Endothelial cell of umbilical vein (primary cell): ENCODE data around the gene KRTAP4-4. TPM values are rescaled to one million over a fixed set of nuclear protein-coding genes. Genes with fewer than 3 reads are reported as not detected.
"Not testable (repeated sequence)": the region's sequence is repeated elsewhere in the genome, so short reads cannot be mapped to it uniquely, and the experiment has no call there.

Experiments used
- BruUV-seq: library from RNA; stranded (reverse); fragments of 400-500 nt; replicated peaks from 2 replicates; lab custom pipeline; 2021; lab: Mats Ljungman, UMichigan
- CTCF ChIA-PET: fragments of 300-600, 350-600 bp; sonication (Branson Sonifier 250); formaldehyde crosslinking; loops from one replicate; lab custom pipeline; 2021; ENCODE audit warnings: antibody characterized with exemption, inconsistent platforms; lab: Charles Lee
- POLR2A ChIA-PET: fragments of 300-600, 350-600 bp; sonication (Branson Sonifier 250); formaldehyde crosslinking; loops from one replicate; lab custom pipeline; 2021; ENCODE audit warnings: antibody characterized with exemption, inconsistent platforms; lab: Charles Lee
- DNase-seq: peaks from one replicate; pipeline ENCODE4 v3.0.0-alpha.2; 2011; ENCODE audit warnings: low read depth, low spot score
- FAIRE-seq: peaks from 2 replicates; lab custom pipeline; 2011; peaks lifted over from hg19 to GRCh38; lab: Jason Lieb, UNC
- H2AFZ ChIP-seq: 2 replicates; pipeline ENCODE4 v1.6.0; 2012; ENCODE audit warnings: low read depth, low read length, control low read depth, inconsistent platforms
- H3K27ac ChIP-seq: 2 replicates; pipeline ENCODE4 v1.5.1; 2011; ENCODE audit warnings: low read depth, mild to moderate bottlenecking, control low read depth, low read length, moderate library complexity; ENCODE audit not compliant: insufficient read depth
- H3K27me3 ChIP-seq, 2 experiments: 2 replicates each; pipeline versions ENCODE4 v1.6.0 to v1.6.1; 2011; ENCODE audit warnings: low read length in 2 of 2, mixed read lengths in 1 of 2; ENCODE audit not compliant: control insufficient read depth in 2 of 2, insufficient read depth in 2 of 2
- H3K36me3 ChIP-seq, 2 experiments: 2 replicates in 1 of 2; 3 replicates in 1 of 2; pipeline ENCODE4 v1.5.1; 2011; ENCODE audit warnings: low read length in 2 of 2, mild to moderate bottlenecking in 1 of 2, moderate library complexity in 1 of 2; ENCODE audit not compliant: control insufficient read depth in 2 of 2, insufficient read depth in 2 of 2; ENCODE audit errors: extremely low read depth in 1 of 2
- H3K4me1 ChIP-seq: 3 replicates; pipeline ENCODE4 v1.5.1; 2011; ENCODE audit warnings: mild to moderate bottlenecking, low read length; ENCODE audit not compliant: control insufficient read depth, insufficient read depth; ENCODE audit errors: extremely low read depth
- H3K4me2 ChIP-seq: 2 replicates; pipeline ENCODE4 v1.6.1; 2011; ENCODE audit warnings: low read length, control low read depth, mixed read lengths; ENCODE audit not compliant: insufficient read depth
- H3K4me3 ChIP-seq, 3 experiments: fragments of 200-600 bp in 1 of 3; sonication (generic), shearing (Covaris generic) in 1 of 3; replicated peaks in 1 of 3; 2 replicates each; pipeline ENCODE4 v1.5.1; 2011 to 2016; ENCODE audit warnings: control low read depth in 3 of 3, low read length in 3 of 3, mild to moderate bottlenecking in 2 of 3, inconsistent platforms in 1 of 3, low read depth in 1 of 3, moderate library complexity in 1 of 3; ENCODE audit not compliant: insufficient read depth in 1 of 3
- H3K79me2 ChIP-seq: 2 replicates; pipeline ENCODE4 v1.6.0; 2012; ENCODE audit warnings: low read length, inconsistent platforms; ENCODE audit not compliant: control insufficient read depth, insufficient read depth
- H3K9ac ChIP-seq: replicated peaks from 2 replicates; pipeline ENCODE3; 2011; ENCODE audit warnings: low read length, control low read depth; ENCODE audit not compliant: insufficient read depth; ENCODE audit errors: extremely low read depth
- H3K9me1 ChIP-seq: replicated peaks from 3 replicates; pipeline ENCODE4 v1.6.0; 2011; ENCODE audit warnings: mild to moderate bottlenecking, low read length; ENCODE audit not compliant: control insufficient read depth, insufficient read depth; ENCODE audit errors: extremely low read depth
- H3K9me3 ChIP-seq: replicated peaks from 2 replicates; pipeline ENCODE4 v1.5.1; 2012; ENCODE audit warnings: low read length, inconsistent platforms; ENCODE audit not compliant: control insufficient read depth, insufficient read depth
- H4K20me1 ChIP-seq: replicated peaks from 2 replicates; pipeline ENCODE3; 2011; ENCODE audit warnings: mild to moderate bottlenecking, low read length; ENCODE audit not compliant: control insufficient read depth, insufficient read depth; ENCODE audit errors: extremely low read depth
- CTCF ChIP-seq, 2 donors: IDR thresholded peaks; 1 replicate in 1 of 2; 2 replicates in 1 of 2; pipeline ENCODE4 v1.5.1; 2011; ENCODE audit warnings: low read length in 2 of 2, mild to moderate bottlenecking in 2 of 2, moderate library complexity in 2 of 2, control low read depth in 1 of 2, inconsistent platforms in 1 of 2, low read depth in 1 of 2; ENCODE audit not compliant: insufficient read depth in 1 of 2; ENCODE audit errors: extremely low read depth in 1 of 2
- EZH2 ChIP-seq: IDR thresholded peaks from 2 replicates; pipeline ENCODE4 v1.6.1; 2012; ENCODE audit warnings: borderline replicate concordance, low read depth, mild to moderate bottlenecking, moderate library complexity, low read length, inconsistent platforms; ENCODE audit not compliant: severe bottlenecking
- FOS ChIP-seq: IDR thresholded peaks from 2 replicates; pipeline ENCODE4 v1.6.1; 2011; ENCODE audit warnings: mild to moderate bottlenecking, low read length, moderate library complexity, borderline replicate concordance; ENCODE audit not compliant: insufficient read depth
- JUN ChIP-seq: IDR thresholded peaks from 2 replicates; pipeline ENCODE4 v1.6.1; 2011; ENCODE audit warnings: borderline replicate concordance, low read depth; ENCODE audit not compliant: insufficient read length, insufficient read depth
- MAX ChIP-seq: IDR thresholded peaks from 2 replicates; pipeline ENCODE4 v1.6.1; 2011; ENCODE audit not compliant: insufficient read depth, insufficient read length
- MYC ChIP-seq: IDR thresholded peaks from one replicate; pipeline ENCODE4 v1.6.1; 2011; ENCODE audit warnings: mild to moderate bottlenecking, low read depth, low read length
- POLR2A ChIP-seq: IDR thresholded peaks from 2 replicates; pipeline ENCODE4 v1.6.1; 2012; ENCODE audit warnings: low read depth, mild to moderate bottlenecking, control low read depth, low read length
- POLR2AphosphoS5 ChIP-seq: IDR thresholded peaks from 2 replicates; pipeline ENCODE4 v1.6.1; 2012; ENCODE audit warnings: low read depth, mild to moderate bottlenecking, control low read depth, low read length, moderate library complexity; ENCODE audit not compliant: insufficient read depth
- dilution Hi-C: fragments of 300-500 bp; cut with MboI; formaldehyde crosslinking; loops from one replicate; pipeline ENCODE4 v1.15.0; 2019; ENCODE audit warnings: low sequenced_read_pairs; ENCODE audit not compliant: extremely low pct_ligation_motif_present
- intact Hi-C: fragments of 100-400 bp; cut with micrococcal nuclease; formaldehyde crosslinking; loops from one replicate; pipeline ENCODE4 v1.10.0; 2022
- polyA plus RNA-seq, 4 experiments: library from polyadenylated mRNA; depleted of rRNA in 3 of 4; stranded (reverse) in 3 of 4; unstranded in 1 of 4; fragments of >200 nt; gene quantifications; 2 replicates each; pipeline versions ENCODE4 v1.2.1 to v1.2.3, GENCODE V29; 2011 to 2012; ENCODE audit warnings: missing spikeins in 1 of 4
- total RNA-seq: library from RNA; stranded (reverse); gene quantifications from 2 replicates; pipeline ENCODE4 v1.2.3, GENCODE V29; 2021

KRTAP4-4 gene
- total and polyA plus RNA-seq, 2 donors (not counting 3 experiments of a cell fraction or from before 2014, with no cell fraction given), result not detected

GRCh38 chr17:41140360-41141131 lies 20.0 kb downstream of the KRTAP4-4 start, which contains the start of gene KRTAP4-6:
Gene KRTAP4-6 (minus strand): TSS chr17:41140544. CDS start chr17:41140487, 57 bp downstream.
- Histone ChIP-seq H3K4me2 (no peak within 1 kb of the TSS), H3K79me2 (no peaks in the 10 kb centered on the region), H3K9me1 (no peaks in the 10 kb centered on the region), H3K36me3 (no peaks in the 10 kb centered on the region), H3K27ac (no peak within 1 kb of the TSS), H3K9me3 (no peaks in the 10 kb centered on the region), H3K4me1 (no peaks in the 10 kb centered on the region), H4K20me1 (no peaks in the 10 kb centered on the region), H2AFZ (no peak within 1 kb of the TSS), H3K9ac (no peak within 1 kb of the TSS), H3K27me3 (no peaks in the 10 kb centered on the region), H3K4me3 (no peak within 1 kb of the TSS)
- DNase-seq, result no peak
- dilution Hi-C loops (no loop called here), intact Hi-C loops (no loop called here)
- FAIRE-seq, result no peak
- CTCF ChIA-PET, result no interaction called here
- BruUV-seq, result no TSS peak
- POLR2A ChIA-PET, result no interaction called here
- TF ChIP-seq MYC (no peak), JUN (no peak), POLR2A (no peak), POLR2AphosphoS5 (no peak), FOS (no peak), CTCF (IDR thresholded peaks at IDR 0.05; ENCODE audit: extremely low read depth in 1 of 2, insufficient read depth in 1 of 2, low read depth in 1 of 2, low read length in 2 of 2) (no peak), EZH2 (no peak), MAX (no peak)

- FAIRE-seq, intact Hi-C loops, H3K9me1 ChIP-seq, DNase-seq, H3K4me1 ChIP-seq, H3K27me3 ChIP-seq, H2AFZ ChIP-seq, H3K9ac ChIP-seq, POLR2A ChIA-PET, H3K36me3 ChIP-seq, dilution Hi-C loops, H3K79me2 ChIP-seq, H3K9me3 ChIP-seq, H3K27ac ChIP-seq, H4K20me1 ChIP-seq, BruUV-seq, CTCF ChIA-PET, H3K4me3 ChIP-seq, H3K4me2 ChIP-seq: not testable (repeated sequence)
Measured at GRCh38 chr17:41139865-41140264, 20.7 kb downstream of the KRTAP4-4 start.
